Putamen (tissue), 1 donor: ENCODE measurements around the gene RAB17.

Experiments used
- DNase-seq: peaks from one replicate; pipeline ENCODE4 v3.0.0-alpha.2; 2016; ENCODE audit warnings: low spot score

RAB17 gene

DNA sequence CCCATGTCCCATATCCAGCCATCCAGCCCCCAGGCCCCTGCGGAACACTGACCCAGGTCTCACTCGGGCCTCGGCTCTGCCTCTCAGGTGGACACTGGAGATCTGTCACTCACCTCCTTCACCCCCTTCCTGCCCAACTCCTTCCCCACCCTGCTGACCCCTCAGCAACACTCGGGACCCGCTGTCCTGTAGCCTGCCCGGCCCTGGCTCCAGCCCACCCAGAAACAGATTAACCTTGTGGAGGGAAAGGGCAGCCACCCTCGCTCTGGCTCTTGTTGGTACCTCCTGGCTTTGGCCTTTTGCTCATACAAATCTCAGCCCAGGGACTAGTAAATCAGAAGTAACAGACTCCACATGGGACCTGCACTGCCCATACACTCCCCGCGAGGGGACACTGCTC is 53.9 kb downstream of the RAB17 start:
- DNase-seq, result no peak

DNA sequence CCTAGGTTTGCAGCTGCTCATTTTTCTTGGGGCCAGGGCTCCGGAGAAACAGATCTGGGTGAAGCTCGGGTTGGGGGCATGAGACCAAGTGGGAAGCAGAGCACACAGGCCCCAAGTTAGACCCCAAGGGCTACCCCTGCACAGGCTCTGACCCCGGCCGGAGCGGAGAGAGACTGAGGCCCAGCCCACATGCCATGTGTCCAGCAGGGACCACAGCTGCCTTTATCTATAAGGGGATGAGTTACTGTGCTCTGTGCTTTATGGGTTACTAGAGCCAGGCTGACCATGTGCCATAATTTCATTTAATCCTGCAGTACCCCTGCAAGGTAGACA is 54.5 kb downstream of the RAB17 start:
- DNase-seq, result no peak

DNA sequence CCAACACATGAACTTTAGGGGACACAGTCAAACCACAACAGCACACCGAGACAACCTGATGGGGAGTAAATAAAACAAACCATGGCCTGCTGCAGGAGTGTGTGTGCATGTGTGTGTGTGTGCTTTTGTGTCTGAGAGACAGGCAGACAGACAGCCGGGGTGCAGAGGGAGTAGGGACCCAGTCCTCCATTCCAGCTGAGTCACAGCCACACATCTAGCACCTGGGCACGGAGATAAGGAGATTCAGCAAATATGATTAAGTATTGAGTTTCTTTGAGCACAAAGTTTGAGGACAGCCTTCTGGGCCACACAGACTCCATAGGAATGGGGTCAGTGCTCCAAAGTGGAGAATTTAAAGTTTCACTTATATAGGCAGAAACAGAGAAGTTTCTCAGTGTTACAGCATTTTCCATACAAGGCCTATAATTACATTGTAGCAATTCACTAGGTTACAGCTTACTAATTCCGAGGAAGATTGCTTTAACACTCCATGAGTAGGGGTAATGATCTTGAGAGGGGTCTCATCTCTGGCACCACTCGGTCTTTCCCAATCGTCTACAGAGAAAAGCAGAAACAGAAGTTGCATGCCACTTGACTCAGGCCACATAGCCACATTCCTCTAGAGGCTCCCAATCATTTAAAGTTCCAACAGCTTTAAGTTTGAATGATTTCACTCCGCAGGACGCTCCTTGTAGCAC is 55.0 kb downstream of the RAB17 start:
- no peak for DNase-seq

DNA sequence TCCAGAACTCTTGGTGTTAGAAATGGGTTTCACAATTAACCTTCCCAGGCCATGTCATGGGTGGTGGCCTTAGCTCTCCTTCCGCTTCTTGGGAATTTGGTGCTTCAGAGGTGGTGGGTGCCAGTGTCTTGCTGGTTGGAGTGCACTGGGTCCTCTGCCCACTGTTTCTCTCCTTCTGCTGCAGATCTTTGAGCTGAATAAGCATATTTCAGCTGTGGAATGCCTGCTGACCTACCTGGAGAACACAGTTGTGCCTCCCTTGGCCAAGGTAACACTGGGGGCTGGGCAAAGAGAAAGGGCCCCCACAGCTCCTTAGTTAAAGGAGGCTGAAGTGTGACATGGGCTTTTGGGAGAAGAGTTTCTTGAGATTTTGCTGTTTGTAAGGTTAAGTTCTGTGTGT is 56.2 kb downstream of the RAB17 start:
- no peak for DNase-seq

DNA sequence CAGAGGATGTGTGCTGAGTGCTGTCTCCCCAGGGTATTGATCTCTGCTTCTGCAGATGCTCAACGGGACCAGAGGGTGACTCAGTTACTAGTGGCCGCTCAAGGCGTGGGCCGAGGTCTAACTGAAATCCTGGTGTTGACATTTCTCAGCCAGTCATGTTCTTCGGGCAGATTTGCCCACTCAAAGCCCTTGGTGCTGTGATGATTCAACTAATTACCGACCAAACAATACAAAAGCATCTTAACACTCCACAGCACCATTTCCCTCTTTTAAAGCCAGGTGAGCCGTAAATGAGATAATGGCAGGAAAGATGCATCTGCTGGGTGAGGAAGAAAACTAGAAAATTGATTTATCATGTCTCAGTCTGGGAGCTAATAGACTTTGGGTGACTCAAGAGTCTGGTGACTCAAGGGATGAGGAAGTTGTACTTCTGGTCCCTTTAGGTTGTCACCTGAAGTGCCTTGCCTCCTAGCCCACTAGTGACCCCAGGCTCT is 56.8 kb downstream of the RAB17 start:
- no peak for DNase-seq

DNA sequence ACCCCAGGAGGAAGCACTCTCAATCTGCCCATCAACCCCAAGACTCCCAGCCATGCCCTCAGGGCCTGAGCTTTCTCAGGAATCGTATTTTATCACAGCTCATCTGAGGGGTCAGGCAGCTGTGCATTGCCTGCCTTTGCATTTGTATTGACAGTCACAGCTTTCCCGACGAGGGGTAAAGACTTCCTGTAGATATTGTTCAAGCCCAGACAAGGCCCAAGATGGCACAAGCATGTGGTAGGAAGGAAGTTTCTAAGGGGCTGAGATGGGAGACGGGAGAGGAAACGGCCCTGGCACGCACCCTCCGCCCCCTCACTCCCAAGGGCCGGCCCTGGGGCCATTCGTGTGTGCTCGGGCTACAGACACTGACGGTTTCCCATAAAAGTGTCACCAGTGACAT is 58.4 kb downstream of the RAB17 start:
- no peak for DNase-seq

DNA sequence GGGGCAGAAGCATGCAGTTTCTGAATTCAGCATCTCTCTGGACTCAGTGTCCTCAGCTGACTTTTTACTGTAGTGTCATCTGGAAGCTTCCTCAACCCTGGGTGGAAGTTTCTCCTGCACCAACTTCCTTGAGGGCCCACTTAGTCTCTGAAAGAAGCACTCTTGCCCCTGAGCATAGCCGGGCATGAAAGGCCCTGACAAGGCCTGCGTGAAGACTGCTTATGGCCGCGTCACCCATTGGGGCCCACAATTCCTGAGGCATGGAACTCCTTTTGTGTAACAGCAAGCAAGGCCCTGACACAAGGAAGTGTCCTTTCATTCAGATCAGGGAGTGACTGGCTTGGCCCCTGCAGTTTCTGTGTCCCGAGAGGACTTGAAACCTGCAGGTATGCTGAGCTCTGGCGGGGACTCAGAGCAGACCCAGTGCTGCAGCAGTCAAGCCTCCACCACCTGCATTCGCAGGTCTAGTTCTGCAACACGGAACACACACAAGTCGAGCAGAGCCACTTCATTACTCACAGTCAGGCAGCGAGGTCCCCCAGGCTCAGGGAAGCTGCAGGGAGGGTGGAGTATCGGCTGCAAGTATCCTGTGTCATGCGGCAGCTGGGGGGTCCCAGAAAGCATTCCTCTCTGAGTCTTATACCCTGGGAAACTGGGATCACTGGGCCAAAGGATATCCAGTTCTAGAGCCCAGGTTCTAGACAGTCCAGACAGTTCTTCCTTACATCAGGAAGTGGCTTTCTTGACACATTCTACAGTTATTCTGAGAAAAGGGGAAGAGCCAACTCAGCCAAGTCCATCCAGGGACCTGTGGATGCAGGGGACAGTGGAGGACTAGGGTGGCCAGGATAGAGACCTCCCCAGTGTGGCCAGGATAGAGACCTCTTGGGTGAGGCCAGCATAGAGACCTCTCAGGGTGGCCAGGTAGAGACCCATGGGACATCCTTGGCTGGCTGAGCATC is 59.8 kb downstream of the RAB17 start:
- no peak for DNase-seq

DNA sequence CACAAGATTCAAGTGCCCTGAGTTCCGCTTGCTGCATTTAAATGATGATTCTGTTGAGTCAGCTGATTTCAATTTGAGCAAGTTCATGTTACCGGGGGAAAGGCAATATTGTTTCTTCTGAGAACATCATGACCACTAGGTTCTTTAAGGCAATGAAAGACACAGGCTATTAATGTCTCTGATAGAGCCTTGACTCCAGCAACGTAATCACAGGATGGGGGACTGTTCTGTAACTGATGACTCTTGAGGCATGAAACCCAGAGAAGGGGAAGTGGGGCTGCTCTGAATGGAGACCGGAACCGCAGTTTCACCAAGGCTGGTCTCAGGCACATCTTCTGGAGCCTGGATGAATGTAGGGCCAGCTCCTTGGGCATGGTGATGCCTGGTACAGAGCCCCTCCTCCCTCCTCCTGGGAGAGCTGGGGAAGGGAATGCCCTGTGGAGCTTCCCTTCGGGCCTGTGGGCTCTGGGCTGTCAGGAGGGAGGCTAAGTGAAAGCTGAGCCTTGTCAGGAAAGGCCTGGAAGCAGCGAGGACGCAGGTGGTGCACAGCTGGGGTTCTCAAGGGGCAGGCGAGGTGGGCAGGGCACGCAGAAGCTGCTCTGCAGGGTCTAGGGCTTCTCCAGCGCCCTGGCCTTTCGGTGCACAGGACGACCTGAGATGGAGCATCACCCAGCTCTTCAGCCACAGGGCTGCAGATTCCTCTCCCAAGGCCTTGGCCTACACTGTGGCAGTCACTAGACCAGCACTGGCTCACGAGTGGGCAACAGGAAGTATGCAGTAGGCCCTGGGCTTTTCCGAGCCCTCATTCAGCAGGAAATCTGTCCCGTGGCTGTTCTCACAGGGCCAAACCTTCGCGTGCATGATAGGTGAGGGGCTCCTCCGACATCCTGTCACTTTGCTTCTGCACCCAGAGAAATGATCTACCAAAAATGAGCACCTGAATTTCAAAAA is 60.8 kb downstream of the RAB17 start:
- DNase-seq, result no peak

DNA sequence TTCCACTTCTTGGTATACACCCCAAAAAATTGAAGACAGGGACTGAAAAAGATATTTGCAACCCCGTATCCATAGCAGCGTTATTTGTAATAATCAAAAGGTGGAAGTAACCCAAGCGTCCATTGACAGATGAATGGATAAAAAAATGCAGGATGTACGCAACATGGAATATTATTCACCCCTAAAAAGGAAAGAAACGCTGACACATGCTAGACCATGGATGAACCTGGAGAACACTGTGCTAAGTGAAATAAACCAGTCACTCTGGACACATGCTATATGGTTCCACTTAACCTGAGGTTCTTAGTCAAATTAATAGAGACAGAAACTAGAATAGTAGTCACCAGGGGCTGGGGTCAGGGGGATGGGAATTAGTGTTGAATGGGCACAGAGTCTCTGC is 62.8 kb downstream of the RAB17 start:
- DNase-seq, result no peak

DNA sequence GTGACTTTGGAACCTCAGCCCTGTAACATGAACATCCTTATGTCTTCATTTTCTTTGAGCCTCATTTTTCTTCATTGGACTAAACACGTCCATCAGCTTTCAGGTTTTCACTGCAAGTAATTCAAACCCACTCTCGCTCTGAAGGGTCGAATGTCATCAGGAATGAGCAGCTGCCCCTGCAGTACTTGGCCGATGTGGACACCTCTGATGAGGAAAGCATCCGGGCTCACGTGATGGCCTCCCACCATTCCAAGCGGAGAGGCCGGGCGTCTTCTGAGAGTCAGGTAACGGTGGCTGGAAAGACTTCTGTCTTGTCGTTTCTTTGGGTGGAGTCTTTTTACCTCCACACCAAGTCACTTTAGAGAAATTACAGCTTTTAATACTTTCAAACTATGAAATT is 63.3 kb downstream of the RAB17 start:
- no peak for DNase-seq

DNA sequence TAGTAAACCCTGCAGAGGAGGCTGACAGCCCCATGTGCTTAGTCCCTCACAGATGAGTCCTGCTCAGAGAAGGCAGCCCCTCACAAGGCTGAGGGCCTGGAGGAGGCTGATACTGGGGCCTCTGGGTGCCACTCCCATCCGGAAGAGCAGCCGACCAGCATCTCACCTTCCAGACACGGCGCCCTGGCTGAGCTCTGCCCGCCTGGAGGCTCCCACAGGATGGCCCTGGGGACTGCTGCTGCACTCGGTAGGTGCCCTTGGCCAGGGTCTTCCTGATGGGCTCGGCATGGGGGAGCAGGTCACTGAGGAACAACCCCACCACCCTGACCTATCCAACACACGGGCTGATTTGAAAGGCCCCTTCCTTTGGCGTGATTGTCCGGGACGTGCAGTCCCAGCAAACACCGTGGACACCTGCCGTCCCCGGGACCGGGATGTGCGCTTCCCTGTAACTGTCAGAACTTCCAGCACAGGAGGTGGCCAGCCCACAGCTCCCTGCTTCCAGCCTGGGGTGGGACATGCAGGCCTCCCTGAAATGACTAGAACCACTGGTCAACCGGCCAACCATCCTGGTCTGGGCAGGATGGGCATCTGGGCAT is 64.9 kb downstream of the RAB17 start:
- no peak for DNase-seq

DNA sequence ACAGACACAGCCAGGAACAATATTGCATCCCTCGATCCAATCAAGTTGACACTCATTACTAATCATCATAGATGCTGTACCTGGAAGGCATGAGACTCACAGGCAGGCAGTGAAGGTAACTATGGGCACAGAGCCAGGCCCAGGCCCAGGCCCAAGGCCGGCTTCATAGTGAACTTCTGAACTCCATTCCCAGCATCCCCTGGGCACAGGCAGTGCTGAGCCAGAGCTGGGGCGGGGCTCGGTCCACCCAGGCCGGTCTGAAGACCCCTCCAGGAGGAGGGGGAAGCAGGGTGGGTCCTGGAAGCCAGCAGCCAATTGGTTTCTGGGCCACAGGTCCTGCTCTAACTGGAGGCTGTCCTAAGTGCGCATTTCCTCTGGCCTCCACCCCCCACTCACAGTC is 65.9 kb downstream of the RAB17 start:
- DNase-seq, result no peak
